HL-60/S4 treated with retinoic acid at 250 ng/mL for 4 days and 3 days (cell line): ENCODE results near the gene UBAC1.

ENCODE experiments used
- in situ Hi-C: fragments of 300-500 bp; cut with MboI; formaldehyde crosslinking; loops from 2 replicates; pipeline ENCODE4 v1.7.0; 2022; ENCODE audit warnings: low sequenced_read_pairs

UBAC1 gene

DNA sequence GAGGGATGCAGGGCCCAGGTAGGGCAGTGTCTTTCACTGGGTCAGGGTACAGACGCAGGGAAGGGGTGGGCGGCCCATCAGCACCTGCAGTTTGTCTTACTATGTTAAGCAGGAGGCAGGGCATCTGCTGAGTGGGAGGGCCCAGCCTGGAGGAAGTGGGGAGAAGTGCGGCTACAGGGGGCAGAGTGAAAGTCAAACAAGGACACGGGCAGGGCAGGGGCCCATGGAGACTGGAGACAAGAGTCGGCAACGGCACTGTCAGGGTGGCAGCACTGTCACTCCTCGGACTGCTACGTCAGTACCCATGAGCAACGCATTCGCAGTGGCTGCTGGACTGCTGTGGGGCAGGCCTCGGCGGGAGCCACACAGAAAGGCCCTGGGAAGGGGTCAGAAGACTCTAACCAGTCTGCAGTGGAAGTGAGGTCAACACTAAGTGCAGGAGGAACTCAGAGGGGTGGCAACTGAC lies 73.6 kb downstream of the UBAC1 start:
- in situ Hi-C loops, result no loop called here

DNA sequence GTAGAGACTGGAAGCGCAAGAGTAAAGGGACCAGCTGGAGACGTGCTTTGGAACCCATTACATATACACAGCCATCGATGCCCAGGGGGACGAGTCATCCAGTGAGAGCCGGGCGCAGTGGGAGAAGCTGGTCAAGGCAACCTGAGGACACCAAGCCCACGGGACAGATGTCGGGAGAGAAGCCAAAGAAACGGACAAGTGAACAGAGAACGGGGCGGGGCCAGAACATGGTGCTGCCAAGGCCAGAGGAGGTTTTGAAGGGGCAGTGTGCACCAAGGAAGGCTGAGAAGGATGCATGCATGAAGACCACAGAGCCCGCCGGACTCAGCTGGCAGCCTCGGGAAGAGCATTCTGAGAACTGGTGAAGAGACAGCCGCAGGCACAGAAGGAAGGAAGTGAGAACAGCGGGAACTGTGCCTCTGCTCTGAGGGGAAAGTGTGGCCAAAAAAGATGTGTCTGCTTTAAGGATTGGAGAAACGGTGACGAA lies 74.1 kb downstream of the UBAC1 start:
- in situ Hi-C loops, result no loop called here

DNA sequence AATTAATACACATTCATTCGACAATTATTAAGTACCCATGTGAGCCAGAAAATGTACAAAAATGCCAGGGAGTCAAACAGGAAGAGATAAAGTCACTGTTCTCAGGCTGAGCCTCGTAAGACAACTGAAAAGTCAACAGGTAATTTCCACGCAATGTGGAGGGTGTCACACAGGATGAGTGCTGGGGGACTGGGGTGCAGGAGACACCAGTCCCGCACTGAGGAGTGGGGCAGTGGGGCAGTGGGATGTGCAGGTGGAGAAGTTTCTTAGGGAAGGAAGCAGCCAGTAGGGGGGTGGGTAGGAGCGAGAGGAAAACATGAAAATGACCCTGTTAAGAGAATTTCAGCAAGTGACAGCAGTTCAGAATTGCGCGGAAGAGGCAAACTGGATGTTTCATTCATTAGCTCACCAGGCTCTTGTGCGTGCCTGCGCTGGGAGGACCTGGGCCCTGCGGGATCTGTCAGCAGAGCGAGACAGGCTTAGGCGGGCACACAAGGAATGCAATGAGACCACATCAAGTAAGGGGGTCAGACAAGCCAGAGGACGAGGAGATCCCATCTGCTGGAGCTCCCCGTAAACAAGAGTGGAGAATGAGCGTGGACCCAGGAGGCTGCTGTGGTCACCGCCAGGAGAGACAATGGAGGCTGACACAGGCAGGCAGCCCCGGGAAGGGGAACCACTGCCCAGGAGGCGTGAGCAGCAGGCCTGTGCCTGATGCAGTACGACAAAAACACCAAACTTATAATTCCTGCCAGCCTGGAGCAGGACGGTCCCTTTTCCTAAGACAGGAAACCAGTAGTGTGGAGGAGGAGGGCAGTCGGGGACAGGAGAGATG lies 74.8 kb downstream of the UBAC1 start:
- in situ Hi-C loops, result no loop called here

DNA sequence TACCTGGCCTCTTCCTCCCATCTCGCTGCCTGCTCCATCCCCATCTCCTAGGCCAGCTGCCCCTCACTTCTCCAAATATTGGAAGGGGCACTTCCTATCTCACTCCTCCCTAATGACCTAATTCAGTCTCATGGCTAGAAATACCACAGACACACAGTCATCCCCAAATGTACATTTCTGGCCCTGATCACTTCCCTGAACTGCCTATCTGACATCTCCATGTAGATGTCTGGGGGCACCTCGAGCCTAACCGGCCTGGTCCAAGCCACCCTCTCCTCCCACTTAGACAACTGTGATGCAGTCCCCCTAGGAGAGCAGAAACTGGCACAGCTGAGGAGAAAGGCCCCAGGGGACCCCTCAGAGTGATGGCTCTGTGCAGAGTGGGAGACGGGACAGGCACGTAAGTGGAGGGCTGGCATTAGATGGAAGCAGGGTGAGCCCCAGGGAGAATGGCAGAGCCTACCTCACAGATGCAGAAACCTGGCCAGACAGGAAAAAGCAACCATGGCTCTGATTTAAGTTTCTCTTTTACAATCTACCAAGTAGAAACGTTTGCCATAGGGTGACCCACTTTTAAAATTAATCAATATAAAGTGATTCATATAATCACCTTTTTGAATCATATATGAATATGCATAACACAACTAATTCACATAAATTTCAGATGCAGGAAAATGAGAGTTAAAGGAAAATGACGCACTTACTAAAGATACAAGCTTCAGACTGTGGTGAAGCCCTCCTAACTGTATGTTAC lies 75.9 kb downstream of the UBAC1 start:
- in situ Hi-C loops, result no loop called here

DNA sequence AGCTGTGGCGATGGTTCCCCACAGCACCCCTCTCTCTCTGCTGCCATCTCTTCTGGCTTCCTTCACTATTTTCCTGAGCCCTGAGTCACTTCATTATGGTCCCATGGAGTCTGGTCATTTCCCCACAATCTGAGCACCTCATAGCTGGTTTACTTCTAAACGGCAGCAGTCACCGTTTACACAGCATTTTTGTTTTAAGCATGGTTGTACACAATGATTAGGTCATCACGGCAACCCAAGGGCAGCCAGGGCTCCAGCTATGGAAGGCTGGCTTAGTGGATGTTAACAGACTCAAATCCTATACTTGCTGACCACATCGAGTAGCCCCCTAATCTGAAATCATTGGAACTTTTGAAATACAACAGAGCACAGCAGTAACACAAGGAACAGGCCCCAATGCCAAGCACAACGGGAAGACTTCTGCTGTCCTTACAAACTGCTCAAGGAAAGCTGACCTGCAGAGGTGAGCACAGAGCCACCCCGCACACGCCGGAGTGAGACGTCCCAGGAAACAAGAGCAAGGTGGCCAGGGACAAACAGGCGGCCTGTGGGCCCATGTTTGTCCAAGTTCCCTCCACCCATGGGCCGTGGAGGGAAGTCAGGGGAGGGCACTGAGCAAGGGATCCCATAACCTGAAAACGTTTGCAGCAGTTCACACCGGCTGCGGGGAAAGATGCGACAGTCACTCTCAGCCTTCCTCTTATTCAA lies 76.7 kb downstream of the UBAC1 start:
- in situ Hi-C loops, result no loop called here

DNA sequence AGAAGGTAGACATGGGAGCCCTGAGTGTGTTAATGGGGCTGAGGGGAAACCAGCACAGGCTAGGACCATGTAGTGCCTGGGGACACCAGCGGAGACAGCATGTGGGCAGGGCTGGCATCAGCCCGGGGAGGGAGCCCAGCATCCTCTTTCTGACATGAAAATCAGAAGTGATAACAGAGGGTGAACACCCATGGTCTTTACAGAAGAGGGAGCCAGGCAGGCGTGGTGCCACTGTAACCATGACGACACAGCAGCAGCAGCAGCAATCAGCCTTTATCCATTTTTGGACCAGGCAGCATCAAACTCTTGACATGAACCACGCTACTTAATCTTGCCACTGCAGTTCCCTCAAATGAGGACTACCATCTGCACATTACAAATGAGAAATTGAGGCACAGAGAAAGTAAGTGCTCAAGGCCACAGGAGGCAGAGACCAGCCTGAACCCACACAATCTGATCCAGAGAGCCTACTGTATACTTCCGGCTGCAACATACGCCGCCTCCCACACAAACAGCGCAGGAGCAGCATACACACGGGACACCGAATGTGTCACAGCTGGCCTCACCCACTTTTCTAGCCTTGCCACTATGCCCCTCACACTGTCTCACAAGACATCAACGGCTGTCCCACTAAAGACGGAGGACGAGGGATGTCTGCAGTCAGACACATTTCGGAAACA lies 77.6 kb downstream of the UBAC1 start:
- in situ Hi-C loops, result no loop called here
